ENCODE measurements around the gene PGLYRP4.
A peak's percentile ranks its signal among the peaks of the same experiment; 100 is the strongest.

Gene PGLYRP4

DNA sequence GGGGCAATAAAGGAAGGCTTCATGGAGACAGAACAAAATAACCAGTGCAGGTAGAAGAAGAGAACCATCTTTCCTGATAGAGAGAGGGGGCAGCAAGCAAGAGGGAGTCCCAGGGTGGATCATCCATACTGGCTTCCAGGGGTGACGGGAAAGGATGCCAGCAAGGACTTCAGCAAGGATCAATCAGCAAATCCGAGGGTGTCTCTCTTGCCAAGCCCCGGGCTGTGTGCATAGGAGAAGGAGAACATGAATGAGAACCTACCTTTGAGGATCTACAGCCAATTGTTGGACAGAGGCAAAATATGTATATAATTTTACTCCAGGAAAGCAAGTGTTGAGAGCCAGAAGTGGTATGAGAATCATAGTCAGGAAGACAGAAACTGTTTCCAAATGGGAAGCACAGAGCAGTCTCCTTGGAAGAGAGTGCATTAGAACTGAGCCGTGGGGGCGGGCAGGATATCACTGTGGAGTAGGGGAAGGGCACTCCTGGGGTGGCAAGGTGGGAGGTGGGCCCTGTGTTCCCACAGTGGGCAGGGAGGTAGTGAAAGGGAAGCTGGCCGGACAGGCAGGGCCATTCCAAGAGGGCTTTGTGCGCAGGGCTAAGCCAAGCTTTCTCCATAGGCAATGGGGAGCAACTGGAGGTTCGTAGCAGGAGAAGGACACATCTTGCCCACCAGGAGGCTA is 7.9 kb upstream of the PGLYRP4 start:
- WGBS = 73% methylated on average over 8 of the region's 8 CpGs

DNA sequence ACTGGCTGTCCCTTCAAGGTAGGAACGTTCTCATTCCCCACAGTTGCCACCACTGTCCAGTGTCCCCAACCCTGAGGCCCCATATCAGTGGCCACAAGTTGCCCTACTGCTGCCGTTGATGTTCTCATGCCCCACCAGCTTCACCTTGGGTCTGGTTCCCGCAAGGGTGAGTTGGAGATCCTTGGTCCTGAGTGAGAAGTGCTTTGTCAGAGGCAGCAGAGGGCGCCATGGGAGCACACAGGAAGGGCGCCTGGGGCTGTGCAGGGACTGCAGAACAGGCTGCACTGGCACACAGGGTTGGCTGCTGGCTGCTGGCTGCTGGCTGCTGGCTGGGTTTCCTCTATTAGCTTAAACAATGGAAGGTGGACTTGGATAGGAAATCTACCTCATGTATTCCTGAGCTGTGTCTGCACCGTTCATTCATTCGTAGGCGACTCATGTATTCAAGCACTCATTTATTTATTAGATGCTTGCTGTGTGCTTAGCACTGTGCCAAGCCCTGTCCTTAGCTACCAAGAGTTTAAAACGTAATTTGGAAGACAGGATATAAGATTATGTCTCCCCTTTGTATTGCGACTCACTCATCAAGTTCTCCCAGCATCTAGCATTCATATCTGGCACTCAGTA is 6.9 kb upstream of the PGLYRP4 start:
- DNase-seq = peak; percentile 24
- Histone ChIP-seq H2BK15ac (ENCODE audit: low read depth, poor library complexity, severe bottlenecking) (no peak overlapping the region), H3K79me1 (replicated peaks; ENCODE audit: low read length, poor library complexity, severe bottlenecking) (no peaks in the 10 kb centered on the region), H2BK120ac (ENCODE audit: low read depth, low read length) (no peak overlapping the region), H2AK5ac (ENCODE audit: low read length, severe bottlenecking) (no peak overlapping the region), H3K4me1 (ENCODE audit: control insufficient read depth, insufficient read depth, low read depth, low read length) (no peaks in the 10 kb centered on the region), H3K36me3 (ENCODE audit: control insufficient read depth in 1 of 2, insufficient read depth in 2 of 2, low read depth in 1 of 2, low read length in 2 of 2) (no peaks in the 10 kb centered on the region), H2AFZ (ENCODE audit: low read depth, low read length) (no peak overlapping the region), H4K8ac (ENCODE audit: low read length) (no peak overlapping the region), H3K27ac (ENCODE audit: low read length, poor library complexity, severe bottlenecking) (no peak overlapping the region), H2BK12ac (ENCODE audit: low read length in 2 of 2) (no peak overlapping the region), H3K4ac (ENCODE audit: low read depth in 1 of 2, low read length in 2 of 2) (no peak overlapping the region), H2BK5ac (ENCODE audit: low read depth, low read length, poor library complexity, severe bottlenecking) (no peak overlapping the region), H3K9ac (ENCODE audit: low read length) (no peak overlapping the region), H3K18ac (ENCODE audit: low read depth in 1 of 2, low read length in 2 of 2) (no peak overlapping the region), H3K14ac (ENCODE audit: low read length in 2 of 2) (no peak overlapping the region), H3K23ac (ENCODE audit: low read length in 2 of 2) (no peak overlapping the region), H3K4me3 (ENCODE audit: insufficient read depth in 1 of 2, low read depth in 1 of 2, low read length in 2 of 2) (no peak overlapping the region), H4K91ac (ENCODE audit: low read length) (no peak overlapping the region), H3K27me3 (ENCODE audit: control insufficient read depth in 1 of 2, insufficient read depth in 1 of 2, low read length in 2 of 2) (peaks cover 0 to 74% of the 10 kb centered on the region in 2 experiments), H3K4me2 (ENCODE audit: low read length, poor library complexity, severe bottlenecking) (no peak overlapping the region), H3K9me3 (ENCODE audit: control insufficient read depth, low read length) (no peaks in the 10 kb centered on the region)
- 43% methylated on average over 7 of the region's 10 CpGs for WGBS

More for the DNA sequence above, 7.9 kb upstream of the PGLYRP4 start:
- Histone ChIP-seq H2AFZ (ENCODE audit: low read depth, low read length) (no peak overlapping the region), H2BK12ac (ENCODE audit: low read length in 2 of 2) (no peak overlapping the region), H2BK120ac (ENCODE audit: low read depth, low read length) (no peak overlapping the region), H3K27me3 (ENCODE audit: control insufficient read depth in 1 of 2, insufficient read depth in 1 of 2, low read length in 2 of 2) (peaks cover 3 to 69% of the 10 kb centered on the region in 2 experiments), H3K9me3 (ENCODE audit: control insufficient read depth, low read length) (no peaks in the 10 kb centered on the region), H4K8ac (ENCODE audit: low read length) (no peak overlapping the region), H3K14ac (ENCODE audit: low read length in 2 of 2) (no peak overlapping the region), H2BK5ac (ENCODE audit: low read depth, low read length, poor library complexity, severe bottlenecking) (no peak overlapping the region), H2AK5ac (ENCODE audit: low read length, severe bottlenecking) (no peak overlapping the region), H3K18ac (ENCODE audit: low read depth in 1 of 2, low read length in 2 of 2) (no peak overlapping the region), H3K79me1 (replicated peaks; ENCODE audit: low read length, poor library complexity, severe bottlenecking) (no peaks in the 10 kb centered on the region), H3K4me2 (ENCODE audit: low read length, poor library complexity, severe bottlenecking) (no peak overlapping the region), H3K36me3 (ENCODE audit: control insufficient read depth in 1 of 2, insufficient read depth in 2 of 2, low read depth in 1 of 2, low read length in 2 of 2) (no peaks in the 10 kb centered on the region), H3K4me3 (ENCODE audit: insufficient read depth in 1 of 2, low read depth in 1 of 2, low read length in 2 of 2) (no peak overlapping the region), H4K91ac (ENCODE audit: low read length) (no peak overlapping the region), H3K4ac (ENCODE audit: low read depth in 1 of 2, low read length in 2 of 2) (no peak overlapping the region), H3K23ac (ENCODE audit: low read length in 2 of 2) (no peak overlapping the region), H3K27ac (ENCODE audit: low read length, poor library complexity, severe bottlenecking) (no peak overlapping the region), H3K9ac (ENCODE audit: low read length) (no peak overlapping the region), H2BK15ac (ENCODE audit: low read depth, poor library complexity, severe bottlenecking) (no peak overlapping the region), H3K4me1 (ENCODE audit: control insufficient read depth, insufficient read depth, low read depth, low read length) (no peaks in the 10 kb centered on the region)
- DNase-seq = no peak

DNA sequence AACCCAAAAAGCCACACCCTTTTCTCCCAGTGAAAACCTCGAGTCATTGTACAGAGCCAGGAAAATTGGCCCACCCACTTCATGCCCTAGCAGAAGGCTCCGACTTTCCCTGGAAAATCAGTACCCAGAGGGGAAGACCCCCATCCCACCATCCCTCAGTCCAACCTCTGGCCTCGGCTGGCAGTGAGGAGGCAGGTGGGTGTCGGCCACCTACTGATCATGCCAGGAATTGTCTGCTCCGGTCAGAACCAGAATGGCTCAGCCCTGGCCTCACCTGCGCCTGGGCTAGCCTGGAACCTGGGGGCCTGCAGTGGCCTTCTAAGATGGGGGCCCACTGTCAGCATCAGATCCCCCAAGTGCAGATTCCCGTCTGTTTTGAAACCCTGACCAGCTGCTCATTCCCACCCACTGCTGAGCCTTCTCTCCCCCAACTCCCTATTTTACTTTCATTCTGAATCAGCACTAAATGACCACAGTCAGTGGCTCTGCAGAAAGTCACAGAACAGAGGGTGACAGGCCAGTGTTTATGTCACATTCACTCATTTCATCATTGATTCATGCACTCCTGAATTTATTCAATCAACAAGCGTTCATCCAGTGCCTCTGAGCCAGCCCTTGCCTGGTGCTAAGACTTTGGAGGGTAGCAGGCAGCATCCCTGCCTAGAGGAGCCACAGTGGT is 6.0 kb upstream of the PGLYRP4 start:
- Histone ChIP-seq H4K91ac (ENCODE audit: low read length) (no peak overlapping the region), H3K9me3 (ENCODE audit: control insufficient read depth, low read length) (no peaks in the 10 kb centered on the region), H3K36me3 (ENCODE audit: control insufficient read depth in 1 of 2, insufficient read depth in 2 of 2, low read depth in 1 of 2, low read length in 2 of 2) (no peaks in the 10 kb centered on the region), H3K4me1 (ENCODE audit: control insufficient read depth, insufficient read depth, low read depth, low read length) (no peaks in the 10 kb centered on the region), H2BK12ac (ENCODE audit: low read length in 2 of 2) (no peak overlapping the region), H3K14ac (ENCODE audit: low read length in 2 of 2) (no peak overlapping the region), H3K4me3 (ENCODE audit: insufficient read depth in 1 of 2, low read depth in 1 of 2, low read length in 2 of 2) (no peak overlapping the region), H3K9ac (ENCODE audit: low read length) (no peak overlapping the region), H2AK5ac (ENCODE audit: low read length, severe bottlenecking) (no peak overlapping the region), H4K8ac (ENCODE audit: low read length) (no peak overlapping the region), H3K79me1 (replicated peaks; ENCODE audit: low read length, poor library complexity, severe bottlenecking) (no peaks in the 10 kb centered on the region), H3K4ac (ENCODE audit: low read depth in 1 of 2, low read length in 2 of 2) (no peak overlapping the region), H2BK15ac (ENCODE audit: low read depth, poor library complexity, severe bottlenecking) (no peak overlapping the region), H3K18ac (ENCODE audit: low read depth in 1 of 2, low read length in 2 of 2) (no peak overlapping the region), H3K27ac (ENCODE audit: low read length, poor library complexity, severe bottlenecking) (no peak overlapping the region), H3K27me3 (ENCODE audit: control insufficient read depth in 1 of 2, insufficient read depth in 1 of 2, low read length in 2 of 2) (peaks cover 3 to 82% of the 10 kb centered on the region in 2 experiments), H2BK120ac (ENCODE audit: low read depth, low read length) (no peak overlapping the region), H2AFZ (ENCODE audit: low read depth, low read length) (no peak overlapping the region), H3K23ac (ENCODE audit: low read length in 2 of 2) (peak overlapping the region in 1 of 2 experiments; percentile 14), H2BK5ac (ENCODE audit: low read depth, low read length, poor library complexity, severe bottlenecking) (no peak overlapping the region), H3K4me2 (ENCODE audit: low read length, poor library complexity, severe bottlenecking) (no peak overlapping the region)
- WGBS = 51% methylated on average over 8 of the region's 8 CpGs
- DNase-seq = no peak

DNA sequence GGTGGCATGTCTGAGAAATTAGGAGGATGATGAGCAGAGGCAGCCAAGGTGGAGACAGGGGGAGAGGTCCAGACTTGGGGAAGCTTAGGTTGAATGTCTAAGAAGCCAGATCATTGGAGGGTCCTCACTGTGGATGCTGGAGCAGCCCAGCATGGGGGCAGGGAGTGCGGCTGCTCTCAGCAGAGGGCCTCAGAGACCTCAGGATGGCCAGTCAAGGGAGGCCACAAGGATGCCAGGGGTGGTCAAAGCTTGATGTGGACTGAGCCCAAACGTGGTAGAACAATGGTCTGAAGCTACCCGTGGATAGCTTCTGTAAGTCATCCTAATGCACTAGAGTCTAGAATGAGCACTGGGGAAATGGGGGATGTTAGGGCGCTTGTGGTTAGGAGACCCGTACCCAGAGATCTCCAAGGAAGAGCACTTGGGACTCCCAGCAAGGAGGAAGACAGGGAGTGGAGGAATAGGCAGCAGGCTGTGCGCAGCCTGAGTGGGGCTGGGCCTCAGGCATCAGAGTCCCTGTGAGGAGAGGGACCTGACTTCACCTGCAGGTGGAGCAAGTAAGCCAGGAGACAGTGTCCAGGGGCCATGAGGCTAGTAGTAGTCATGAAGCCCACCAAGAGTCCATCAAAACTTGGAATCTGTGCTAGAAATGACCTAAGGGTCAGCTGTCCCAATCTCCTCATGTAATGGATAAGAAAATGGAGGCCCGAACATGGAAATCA is 4.7 kb upstream of the PGLYRP4 start:
- H3K27me3 ChIP-seq (ENCODE audit: control insufficient read depth in 1 of 2, insufficient read depth in 1 of 2, low read length in 2 of 2) = peaks cover 8 to 84% of the 10 kb centered on the region in 2 experiments
- H4K91ac ChIP-seq (ENCODE audit: low read length) = no peak overlapping the region
- no peak overlapping the region for H4K8ac ChIP-seq (ENCODE audit: low read length)
- no peak overlapping the region for H3K27ac ChIP-seq (ENCODE audit: low read length, poor library complexity, severe bottlenecking)
- no peaks in the 10 kb centered on the region for H3K9me3 ChIP-seq (ENCODE audit: control insufficient read depth, low read length)
- no peak overlapping the region for H3K18ac ChIP-seq (ENCODE audit: low read depth in 1 of 2, low read length in 2 of 2)
- no peak overlapping the region for H2BK12ac ChIP-seq (ENCODE audit: low read length in 2 of 2)
- H3K23ac ChIP-seq (ENCODE audit: low read length in 2 of 2) = no peak overlapping the region
- H3K9ac ChIP-seq (ENCODE audit: low read length) = no peak overlapping the region
- no peak overlapping the region for H3K4me3 ChIP-seq (ENCODE audit: insufficient read depth in 1 of 2, low read depth in 1 of 2, low read length in 2 of 2)
- H2AK5ac ChIP-seq (ENCODE audit: low read length, severe bottlenecking) = no peak overlapping the region
- H3K36me3 ChIP-seq (ENCODE audit: control insufficient read depth in 1 of 2, insufficient read depth in 2 of 2, low read depth in 1 of 2, low read length in 2 of 2) = no peaks in the 10 kb centered on the region
- no peak overlapping the region for H3K14ac ChIP-seq (ENCODE audit: low read length in 2 of 2)
- H3K4me1 ChIP-seq (ENCODE audit: control insufficient read depth, insufficient read depth, low read depth, low read length) = no peaks in the 10 kb centered on the region
- H3K4ac ChIP-seq (ENCODE audit: low read depth in 1 of 2, low read length in 2 of 2) = no peak overlapping the region
- WGBS = 72% methylated on average over 7 of the region's 7 CpGs
- no peaks in the 10 kb centered on the region for H3K79me1 ChIP-seq (replicated peaks; ENCODE audit: low read length, poor library complexity, severe bottlenecking)
- no peak overlapping the region for H2BK120ac ChIP-seq (ENCODE audit: low read depth, low read length)
- H2BK15ac ChIP-seq (ENCODE audit: low read depth, poor library complexity, severe bottlenecking) = no peak overlapping the region
- no peak overlapping the region for H3K4me2 ChIP-seq (ENCODE audit: low read length, poor library complexity, severe bottlenecking)
- no peak overlapping the region for H2BK5ac ChIP-seq (ENCODE audit: low read depth, low read length, poor library complexity, severe bottlenecking)
- peak; percentile 11 for DNase-seq
- H2AFZ ChIP-seq (ENCODE audit: low read depth, low read length) = no peak overlapping the region

All from mesenchymal stem cell (in vitro differentiated cells and primary cell).